ENCODE results near the gene C12orf43.
A peak's percentile ranks its signal among the peaks of the same experiment; 100 is the strongest.

Gene C12orf43

DNA sequence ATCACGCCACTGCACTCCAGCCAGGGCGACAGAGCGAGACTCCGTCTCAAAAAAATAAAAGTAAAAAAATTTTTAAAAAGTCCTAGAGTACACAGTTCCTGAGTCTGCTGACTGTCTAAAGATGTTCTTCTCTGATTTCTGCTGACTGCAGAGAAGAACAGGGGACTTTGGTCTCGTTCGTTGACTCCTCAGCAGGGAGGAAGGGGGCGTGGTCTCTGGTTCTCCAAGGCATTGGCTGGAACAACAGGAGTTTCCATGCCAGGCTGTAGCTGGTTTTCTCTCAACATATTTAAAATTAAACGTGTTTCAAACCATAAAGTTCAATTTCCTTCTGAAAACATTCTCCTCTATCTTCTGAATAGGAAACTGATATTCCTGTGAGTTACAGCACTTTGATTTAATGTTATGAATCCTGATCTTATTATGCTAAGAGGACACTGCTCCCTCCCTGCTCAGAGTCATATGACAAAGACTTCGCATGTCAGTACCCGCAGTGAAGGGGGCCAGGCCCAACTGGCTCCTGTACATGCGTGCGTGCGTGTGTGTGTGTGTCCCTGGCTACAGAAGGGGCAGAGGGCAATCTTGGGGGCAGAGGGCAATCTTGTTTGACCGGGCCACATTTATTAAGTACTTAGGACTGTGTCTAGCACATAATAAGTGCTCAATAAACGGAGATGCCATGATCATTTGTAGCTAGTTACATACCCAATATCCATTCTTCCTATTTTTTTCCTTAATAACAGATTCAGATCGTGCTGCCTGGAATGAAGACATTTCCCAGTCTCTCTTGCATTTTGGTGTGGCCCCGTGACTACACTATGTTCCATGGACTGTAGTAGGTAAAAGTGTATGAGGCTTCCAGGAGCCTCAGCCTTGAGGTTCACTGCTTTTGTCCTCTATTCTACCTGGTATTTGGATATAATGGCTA lies 54.4 kb downstream of the C12orf43 start:
- Histone ChIP-seq H3K36me3 (no peaks in the 10 kb centered on the region), H3K9me3 (no peaks in the 10 kb centered on the region), H3K27me3 (peaks cover 0 to 5% of the 10 kb centered on the region in 2 donors), H3K27ac (no peak overlapping the region), H3K4me1 (no peaks in the 10 kb centered on the region), H3K4me3 (no peak overlapping the region)
- DNase-seq: peak in 1 of 2 donors; percentile 77
- intact Hi-C loops (cut with DNase I; ENCODE audit: low total_unique reads): no loop called here
- TF ChIP-seq CTCF (IDR thresholded peaks at IDR 0.05): no peak

GRCh38 chr12:120960657-120961056 lies 55.6 kb downstream of the C12orf43 start:
- H3K4me3 ChIP-seq: no peak overlapping the region
- peaks cover 0 to 9% of the 10 kb centered on the region in 2 donors for H3K27me3 ChIP-seq
- no peaks in the 10 kb centered on the region for H3K36me3 ChIP-seq
- DNase-seq: no peak
- no peaks in the 10 kb centered on the region for H3K9me3 ChIP-seq
- TF ChIP-seq CTCF (IDR thresholded peaks at IDR 0.05): no peak
- H3K27ac ChIP-seq: no peak overlapping the region
- intact Hi-C loops (cut with DNase I; ENCODE audit: low total_unique reads): no loop called here
- H3K4me1 ChIP-seq: no peaks in the 10 kb centered on the region

DNA sequence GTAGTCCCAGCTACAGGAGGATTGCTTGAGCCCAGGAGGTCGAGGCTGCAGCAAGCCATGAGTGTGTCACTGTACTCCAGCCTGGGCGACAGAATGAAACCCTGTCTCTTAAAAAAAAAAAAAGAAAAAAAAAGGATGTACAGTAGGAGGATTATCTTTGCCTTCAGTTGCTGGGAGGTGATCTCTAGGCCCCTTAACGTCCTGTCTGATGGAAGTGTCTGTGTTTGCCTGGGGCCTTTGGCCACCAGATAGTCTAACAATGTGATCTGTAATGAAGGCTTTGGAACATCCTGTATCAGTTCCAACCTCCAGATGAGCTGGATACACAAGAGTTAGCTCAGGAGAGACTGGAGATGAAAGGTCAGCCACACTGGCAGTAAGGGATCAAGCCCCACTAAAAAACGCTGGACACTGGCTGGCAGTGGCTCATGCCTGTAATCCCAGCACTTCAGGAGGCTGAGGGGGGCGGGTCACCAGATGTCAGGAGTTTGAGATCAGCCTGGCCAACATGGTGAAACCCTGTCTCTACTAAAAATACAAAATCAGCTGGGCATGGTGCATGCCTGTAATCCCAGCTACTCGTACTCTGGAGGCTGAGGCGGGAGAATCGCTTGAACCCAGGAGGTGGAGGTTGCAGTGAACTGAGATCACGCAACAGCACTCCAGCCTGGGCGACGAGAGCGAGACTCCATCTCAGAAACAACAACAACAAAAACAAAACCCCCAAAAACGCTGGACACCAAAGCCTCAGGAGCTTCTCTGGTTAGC lies 57.0 kb downstream of the C12orf43 start:
- Histone ChIP-seq H3K27me3 (peaks cover 0 to 9% of the 10 kb centered on the region in 2 donors), H3K36me3 (no peaks in the 10 kb centered on the region), H3K9me3 (no peaks in the 10 kb centered on the region), H3K4me3 (no peak overlapping the region), H3K4me1 (no peaks in the 10 kb centered on the region), H3K27ac (no peak overlapping the region)
- intact Hi-C loops (cut with DNase I; ENCODE audit: low total_unique reads): no loop called here
- TF ChIP-seq CTCF (IDR thresholded peaks at IDR 0.05): no peak
- no peak for DNase-seq

- Histone ChIP-seq H3K4me1 (no peaks in the 10 kb centered on the region), H3K27me3 (peaks cover 0 to 9% of the 10 kb centered on the region in 2 donors), H3K27ac (no peak overlapping the region), H3K36me3 (no peaks in the 10 kb centered on the region), H3K4me3 (no peak overlapping the region), H3K9me3 (no peaks in the 10 kb centered on the region)
- TF ChIP-seq CTCF (IDR thresholded peaks at IDR 0.05): no peak
- intact Hi-C loops (cut with DNase I; ENCODE audit: low total_unique reads): no loop called here
- no peak for DNase-seq
Observed at GRCh38 chr12:120956579-120957300, 59.5 kb downstream of the C12orf43 start.

DNA sequence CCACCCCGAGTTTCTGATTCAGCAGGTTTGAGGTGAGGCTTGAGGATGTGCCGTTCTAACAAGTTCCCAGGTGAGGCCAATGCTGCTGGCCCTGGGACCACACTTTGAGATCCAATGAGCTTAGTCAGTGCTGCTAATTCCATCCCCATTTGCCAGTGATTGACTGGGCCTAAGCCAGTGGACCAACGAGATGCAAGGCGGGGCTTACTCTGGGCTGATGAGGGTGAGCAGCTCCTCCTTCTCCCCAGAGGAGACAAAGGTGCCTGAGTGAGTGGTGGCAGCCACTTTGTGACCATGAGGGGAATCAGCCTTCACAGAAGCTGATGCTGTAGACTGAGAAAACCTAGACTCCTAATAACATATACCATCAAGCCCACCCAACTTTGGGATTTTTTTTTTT lies 61.1 kb downstream of the C12orf43 start:
- Histone ChIP-seq H3K36me3 (no peaks in the 10 kb centered on the region), H3K27ac (no peak overlapping the region), H3K27me3 (peaks cover 0 to 9% of the 10 kb centered on the region in 2 donors), H3K4me1 (no peaks in the 10 kb centered on the region), H3K4me3 (no peak overlapping the region), H3K9me3 (no peaks in the 10 kb centered on the region)
- TF ChIP-seq CTCF (IDR thresholded peaks at IDR 0.05): no peak
- intact Hi-C loops (cut with DNase I; ENCODE audit: low total_unique reads): no loop called here
- DNase-seq: no peak

All from tibial artery (tissue), 4 donors.